HCT116 (cell line): ENCODE measurements around the gene KMT2D. TPM values are rescaled to one million over a fixed set of nuclear protein-coding genes. Genes with fewer than 3 reads are reported as not detected.

Experiments used
- ATAC-seq: fragments of 200-7000 bp; cut with Tn5 transposase; 2 replicates; pipeline ENCODE4 v1.9.1; 2020; ENCODE audit warnings: mild to moderate bottlenecking, moderate library complexity
- BruUV-seq: library from RNA; stranded (reverse); fragments of 400-500 nt; replicated peaks from 2 replicates; lab custom pipeline; 2021; lab: Mats Ljungman, UMichigan
- CTCF ChIA-PET: fragments of 300-600 bp; sonication (Branson Sonifier 250); formaldehyde crosslinking; loops from one replicate; lab custom pipeline; 2021; ENCODE audit warnings: antibody characterized with exemption; lab: Charles Lee
- POLR2A ChIA-PET: fragments of 300-600, 350-600 bp; sonication (Branson Sonifier 250); formaldehyde crosslinking; loops from one replicate; lab custom pipeline; 2021; ENCODE audit warnings: antibody characterized with exemption; lab: Charles Lee
- RAD21 ChIA-PET, 2 experiments: fragments of 300-600 bp; sonication (Branson Sonifier 250); formaldehyde crosslinking; loops; one replicate each; lab custom pipeline; 2023; ENCODE audit warnings: low total read pairs in 2 of 2; ENCODE audit not compliant: uncharacterized antibody in 2 of 2, unreplicated experiment in 2 of 2, low non-redundant PET in 1 of 2; lab: Charles Lee
- DNase-seq: peaks from one replicate; pipeline ENCODE4 v3.0.0-alpha.2; 2010; ENCODE audit warnings: low read depth, low spot score
- H2AFZ ChIP-seq: fragments of 200-600 bp; shearing (Covaris generic), sonication (generic); 2 replicates; pipeline ENCODE4 v1.6.1; 2017; ENCODE audit warnings: low read depth, mixed run types, mixed read lengths, antibody characterized with exemption, low read length; ENCODE audit not compliant: poor library complexity, severe bottlenecking
- H3K27ac ChIP-seq: 2 replicates; pipeline ENCODE4 v1.5.1; 2012; ENCODE audit warnings: low read depth, low read length
- H3K27me3 ChIP-seq: fragments of 200-600 bp; sonication (generic); 2 replicates; pipeline ENCODE4 v1.6.1; 2016; ENCODE audit warnings: mixed run types, low read length, mixed read lengths; ENCODE audit not compliant: insufficient read depth
- H3K36me3 ChIP-seq, 2 experiments: fragments of 200-500 bp in 1 of 2; fragments of 200-600 bp in 1 of 2; sonication (Bioruptor generic) in 1 of 2; sonication (generic) in 1 of 2; 2 replicates each; pipeline versions ENCODE4 v1.5.1 to v1.6.1; 2014 to 2016; ENCODE audit warnings: low read length in 2 of 2, inconsistent platforms in 1 of 2, mixed read lengths in 1 of 2, mixed run types in 1 of 2; ENCODE audit not compliant: insufficient read depth in 2 of 2, control insufficient read depth in 1 of 2
- H3K4me1 ChIP-seq, 2 experiments: fragments of 200-600 bp in 1 of 2; sonication (generic) in 1 of 2; 2 replicates each; pipeline versions ENCODE4 v1.5.1 to v1.6.1; 2012 to 2017; ENCODE audit warnings: low read length in 2 of 2, inconsistent platforms in 1 of 2, mild to moderate bottlenecking in 1 of 2, mixed read lengths in 1 of 2, mixed run types in 1 of 2, moderate library complexity in 1 of 2; ENCODE audit not compliant: insufficient read depth in 2 of 2, control insufficient read depth in 1 of 2
- H3K4me2 ChIP-seq: fragments of 200-600 bp; sonication (generic); 2 replicates; pipeline ENCODE4 v1.6.1; 2017; ENCODE audit warnings: mixed run types, low read length, mixed read lengths
- H3K4me3 ChIP-seq, 2 experiments: fragments of 200-600 bp in 1 of 2; sonication (generic) in 1 of 2; replicated peaks in 1 of 2; 2 replicates each; pipeline ENCODE4 v1.5.1; 2011 to 2016; ENCODE audit warnings: low read length in 2 of 2, control low read depth in 1 of 2, low read depth in 1 of 2, mild to moderate bottlenecking in 1 of 2, mixed read lengths in 1 of 2, mixed run types in 1 of 2
- H3K79me2 ChIP-seq: fragments of 200-600 bp; sonication (generic); 2 replicates; pipeline ENCODE4 v1.6.1; 2017; ENCODE audit warnings: mild to moderate bottlenecking, mixed run types, low read length, moderate library complexity, mixed read lengths; ENCODE audit not compliant: insufficient read depth
- H3K9ac ChIP-seq: fragments of 200-600 bp; sonication (generic); 2 replicates; pipeline ENCODE4 v1.6.1; 2016; ENCODE audit warnings: low read length, mixed read lengths
- H3K9me2 ChIP-seq: fragments of 200-600 bp; sonication (generic), shearing (Covaris generic); 2 replicates; pipeline ENCODE4 v1.6.1; 2017; ENCODE audit warnings: mixed run types, mild to moderate bottlenecking, moderate library complexity; ENCODE audit not compliant: insufficient read depth
- H3K9me3 ChIP-seq, 2 experiments: fragments of 200-500 bp in 1 of 2; fragments of 200-600 bp in 1 of 2; sonication (Bioruptor generic) in 1 of 2; sonication (generic) in 1 of 2; 2 replicates each; pipeline ENCODE4 v1.6.1; 2014 to 2017; ENCODE audit warnings: low read length in 2 of 2, mixed read lengths in 2 of 2, inconsistent platforms in 1 of 2, low read depth in 1 of 2, mild to moderate bottlenecking in 1 of 2, mixed run types in 1 of 2, moderate library complexity in 1 of 2; ENCODE audit not compliant: control insufficient read depth in 1 of 2, insufficient read depth in 1 of 2
- H4K20me1 ChIP-seq: fragments of 200-600 bp; sonication (generic), shearing (Covaris generic); 2 replicates; pipeline ENCODE4 v1.6.1; 2017; ENCODE audit warnings: mixed run types, mild to moderate bottlenecking, moderate library complexity; ENCODE audit not compliant: insufficient read depth
- CBX3 ChIP-seq: IDR thresholded peaks from 2 replicates; pipeline ENCODE4 v1.6.1; 2012; ENCODE audit warnings: low read depth
- ELF1 ChIP-seq: IDR thresholded peaks from 2 replicates; pipeline ENCODE4 v1.6.1; 2012; ENCODE audit warnings: low read depth, borderline replicate concordance
- EZH2 ChIP-seq: fragments of 200-600 bp; sonication (generic); IDR thresholded peaks from 2 replicates; pipeline ENCODE4 v1.6.1; 2017; ENCODE audit warnings: antibody characterized with exemption, mixed run types
- JUND ChIP-seq: IDR thresholded peaks from 2 replicates; pipeline ENCODE4 v1.6.1; 2012
- RAD21 ChIP-seq: IDR thresholded peaks from 2 replicates; pipeline ENCODE4 v1.6.1; 2012; ENCODE audit warnings: low read depth, mild to moderate bottlenecking
- SRF ChIP-seq: IDR thresholded peaks from 2 replicates; pipeline ENCODE4 v1.6.1; 2012; ENCODE audit warnings: low read depth
- TCF7L2 ChIP-seq: IDR thresholded peaks from 2 replicates; pipeline ENCODE4 v1.7.0; 2011; ENCODE audit warnings: borderline replicate concordance, inconsistent platforms; ENCODE audit not compliant: insufficient read depth, insufficient read length; ENCODE audit errors: extremely low read depth
- YY1 ChIP-seq: IDR thresholded peaks from 2 replicates; pipeline ENCODE4 v1.6.1; 2011; ENCODE audit warnings: low read length, low read depth, moderate library complexity, mild to moderate bottlenecking; ENCODE audit not compliant: insufficient replicate concordance; ENCODE audit errors: extremely low read depth
- ZFX ChIP-seq: fragments of 450-650 bp; IDR thresholded peaks from 2 replicates; pipeline ENCODE4 v1.6.1; 2017
- intact Hi-C: fragments of 100-400 bp; cut with micrococcal nuclease; formaldehyde crosslinking; loops from 2 replicates; pipeline ENCODE4 v1.10.0; 2022
- total RNA-seq: library from RNA; stranded (reverse); gene quantifications from one replicate; pipeline ENCODE4 v1.2.1, GENCODE V29; 2021; ENCODE audit not compliant: unreplicated experiment
- TF ChIP-seq, protein P1 (sequence below), 3 experiments: fragments of 200-600 bp in 1 of 3; sonication (generic) in 1 of 3; IDR thresholded peaks in 2 of 3; conservative IDR thresholded peaks in 1 of 3; 2 replicates each; pipeline ENCODE4 v1.5.1; 2012 to 2017; ENCODE audit warnings: low read depth in 2 of 3, low read length in 2 of 3, antibody characterized with exemption in 1 of 3, borderline replicate concordance in 1 of 3, control low read depth in 1 of 3, mild to moderate bottlenecking in 1 of 3, mixed read lengths in 1 of 3, mixed run types in 1 of 3, moderate library complexity in 1 of 3; ENCODE audit not compliant: insufficient read depth in 1 of 3
- TF ChIP-seq, protein P2 (sequence below): IDR thresholded peaks from 2 replicates; pipeline ENCODE4 v1.6.1; 2012
- TF ChIP-seq, protein P3 (sequence below): IDR thresholded peaks from 2 replicates; pipeline ENCODE4 v1.6.1; 2011; ENCODE audit warnings: mild to moderate bottlenecking, low read length, moderate library complexity; ENCODE audit not compliant: insufficient replicate concordance; ENCODE audit errors: extremely low read depth
- TF ChIP-seq, protein P4 (sequence below): IDR thresholded peaks from 2 replicates; pipeline ENCODE4 v1.6.1; 2012; ENCODE audit warnings: low read depth

The KMT2D gene
- total RNA-seq, 1 experiment from 2014 or later = 71.3 TPM

DNA sequence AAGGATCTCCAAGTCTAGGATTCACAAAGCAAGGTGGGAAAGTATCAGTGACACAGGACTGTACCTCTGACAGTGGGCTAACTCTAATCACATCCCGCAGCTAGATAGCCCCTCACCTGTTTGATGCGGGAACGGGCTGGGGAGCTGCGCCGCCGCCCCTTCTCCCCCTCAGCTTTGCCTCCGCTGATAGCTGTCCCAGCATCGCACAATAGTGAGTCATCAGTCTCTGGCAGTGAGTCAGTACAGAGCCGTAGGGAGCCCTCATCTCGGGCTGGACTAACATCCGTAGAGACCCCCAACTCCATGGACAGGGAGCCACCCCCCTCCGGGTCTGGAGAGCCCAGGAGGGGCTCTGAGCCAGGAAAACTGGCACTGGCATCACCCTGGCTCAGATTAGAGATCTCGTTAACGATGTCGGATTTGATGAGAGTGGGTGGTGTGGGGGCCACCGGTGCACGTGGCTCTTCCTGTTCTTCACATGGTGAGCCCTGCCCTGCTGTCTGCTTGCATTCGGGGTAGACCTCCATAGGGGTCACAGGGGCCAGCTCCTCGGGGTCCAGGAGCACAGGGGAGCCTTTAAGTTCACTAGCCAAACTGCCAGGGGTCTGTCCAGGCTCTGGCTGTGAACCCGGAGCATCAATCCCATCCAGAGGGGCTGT lies 10.9 kb downstream of the KMT2D start:
- CTCF ChIA-PET = no interaction called here
- no peak overlapping the region for H3K4me2 ChIP-seq
- DNase-seq = no peak
- no peaks in the 10 kb centered on the region for H3K9me3 ChIP-seq
- POLR2A ChIA-PET = no interaction called here
- peaks cover 41% of the 10 kb centered on the region for H3K79me2 ChIP-seq
- H3K27me3 ChIP-seq = no peaks in the 10 kb centered on the region
- H3K4me1 ChIP-seq = peaks cover 0 to 4% of the 10 kb centered on the region in 2 experiments; a peak in 1 of 4 replicates
- no peak overlapping the region for H3K4me3 ChIP-seq
- no peak for ATAC-seq
- no peaks in the 10 kb centered on the region for H4K20me1 ChIP-seq
- intact Hi-C loops = no loop called here
- H3K36me3 ChIP-seq = peaks cover 64 to 74% of the 10 kb centered on the region in 2 experiments
- BruUV-seq = no TSS peak
- H3K27ac ChIP-seq = no peak overlapping the region
- RAD21 ChIA-PET = no interaction called here
- TF ChIP-seq EZH2 (no peak), TCF7L2 (no peak), ZFX (no peak), CBX3 (no peak), JUND (no peak), RAD21 (no peak), ELF1 (no peak), SRF (no peak), YY1 (no peak)
- TF ChIP-seq, protein P1, sequence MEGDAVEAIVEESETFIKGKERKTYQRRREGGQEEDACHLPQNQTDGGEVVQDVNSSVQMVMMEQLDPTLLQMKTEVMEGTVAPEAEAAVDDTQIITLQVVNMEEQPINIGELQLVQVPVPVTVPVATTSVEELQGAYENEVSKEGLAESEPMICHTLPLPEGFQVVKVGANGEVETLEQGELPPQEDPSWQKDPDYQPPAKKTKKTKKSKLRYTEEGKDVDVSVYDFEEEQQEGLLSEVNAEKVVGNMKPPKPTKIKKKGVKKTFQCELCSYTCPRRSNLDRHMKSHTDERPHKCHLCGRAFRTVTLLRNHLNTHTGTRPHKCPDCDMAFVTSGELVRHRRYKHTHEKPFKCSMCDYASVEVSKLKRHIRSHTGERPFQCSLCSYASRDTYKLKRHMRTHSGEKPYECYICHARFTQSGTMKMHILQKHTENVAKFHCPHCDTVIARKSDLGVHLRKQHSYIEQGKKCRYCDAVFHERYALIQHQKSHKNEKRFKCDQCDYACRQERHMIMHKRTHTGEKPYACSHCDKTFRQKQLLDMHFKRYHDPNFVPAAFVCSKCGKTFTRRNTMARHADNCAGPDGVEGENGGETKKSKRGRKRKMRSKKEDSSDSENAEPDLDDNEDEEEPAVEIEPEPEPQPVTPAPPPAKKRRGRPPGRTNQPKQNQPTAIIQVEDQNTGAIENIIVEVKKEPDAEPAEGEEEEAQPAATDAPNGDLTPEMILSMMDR (IDR thresholded peaks at IDR 0.05 in 2 of 3, conservative IDR thresholded peaks at IDR 0.05 in 1 of 3; ENCODE audit: borderline replicate concordance in 1 of 3, insufficient read depth in 1 of 3, low read depth in 2 of 3, low read length in 2 of 3) = no peak
- TF ChIP-seq, protein P2, sequence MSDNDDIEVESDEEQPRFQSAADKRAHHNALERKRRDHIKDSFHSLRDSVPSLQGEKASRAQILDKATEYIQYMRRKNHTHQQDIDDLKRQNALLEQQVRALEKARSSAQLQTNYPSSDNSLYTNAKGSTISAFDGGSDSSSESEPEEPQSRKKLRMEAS = no peak
- TF ChIP-seq, protein P3, sequence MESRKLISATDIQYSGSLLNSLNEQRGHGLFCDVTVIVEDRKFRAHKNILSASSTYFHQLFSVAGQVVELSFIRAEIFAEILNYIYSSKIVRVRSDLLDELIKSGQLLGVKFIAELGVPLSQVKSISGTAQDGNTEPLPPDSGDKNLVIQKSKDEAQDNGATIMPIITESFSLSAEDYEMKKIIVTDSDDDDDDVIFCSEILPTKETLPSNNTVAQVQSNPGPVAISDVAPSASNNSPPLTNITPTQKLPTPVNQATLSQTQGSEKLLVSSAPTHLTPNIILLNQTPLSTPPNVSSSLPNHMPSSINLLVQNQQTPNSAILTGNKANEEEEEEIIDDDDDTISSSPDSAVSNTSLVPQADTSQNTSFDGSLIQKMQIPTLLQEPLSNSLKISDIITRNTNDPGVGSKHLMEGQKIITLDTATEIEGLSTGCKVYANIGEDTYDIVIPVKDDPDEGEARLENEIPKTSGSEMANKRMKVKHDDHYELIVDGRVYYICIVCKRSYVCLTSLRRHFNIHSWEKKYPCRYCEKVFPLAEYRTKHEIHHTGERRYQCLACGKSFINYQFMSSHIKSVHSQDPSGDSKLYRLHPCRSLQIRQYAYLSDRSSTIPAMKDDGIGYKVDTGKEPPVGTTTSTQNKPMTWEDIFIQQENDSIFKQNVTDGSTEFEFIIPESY = no peak
- TF ChIP-seq, protein P4, sequence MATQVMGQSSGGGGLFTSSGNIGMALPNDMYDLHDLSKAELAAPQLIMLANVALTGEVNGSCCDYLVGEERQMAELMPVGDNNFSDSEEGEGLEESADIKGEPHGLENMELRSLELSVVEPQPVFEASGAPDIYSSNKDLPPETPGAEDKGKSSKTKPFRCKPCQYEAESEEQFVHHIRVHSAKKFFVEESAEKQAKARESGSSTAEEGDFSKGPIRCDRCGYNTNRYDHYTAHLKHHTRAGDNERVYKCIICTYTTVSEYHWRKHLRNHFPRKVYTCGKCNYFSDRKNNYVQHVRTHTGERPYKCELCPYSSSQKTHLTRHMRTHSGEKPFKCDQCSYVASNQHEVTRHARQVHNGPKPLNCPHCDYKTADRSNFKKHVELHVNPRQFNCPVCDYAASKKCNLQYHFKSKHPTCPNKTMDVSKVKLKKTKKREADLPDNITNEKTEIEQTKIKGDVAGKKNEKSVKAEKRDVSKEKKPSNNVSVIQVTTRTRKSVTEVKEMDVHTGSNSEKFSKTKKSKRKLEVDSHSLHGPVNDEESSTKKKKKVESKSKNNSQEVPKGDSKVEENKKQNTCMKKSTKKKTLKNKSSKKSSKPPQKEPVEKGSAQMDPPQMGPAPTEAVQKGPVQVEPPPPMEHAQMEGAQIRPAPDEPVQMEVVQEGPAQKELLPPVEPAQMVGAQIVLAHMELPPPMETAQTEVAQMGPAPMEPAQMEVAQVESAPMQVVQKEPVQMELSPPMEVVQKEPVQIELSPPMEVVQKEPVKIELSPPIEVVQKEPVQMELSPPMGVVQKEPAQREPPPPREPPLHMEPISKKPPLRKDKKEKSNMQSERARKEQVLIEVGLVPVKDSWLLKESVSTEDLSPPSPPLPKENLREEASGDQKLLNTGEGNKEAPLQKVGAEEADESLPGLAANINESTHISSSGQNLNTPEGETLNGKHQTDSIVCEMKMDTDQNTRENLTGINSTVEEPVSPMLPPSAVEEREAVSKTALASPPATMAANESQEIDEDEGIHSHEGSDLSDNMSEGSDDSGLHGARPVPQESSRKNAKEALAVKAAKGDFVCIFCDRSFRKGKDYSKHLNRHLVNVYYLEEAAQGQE = no peak
- no peak overlapping the region for H2AFZ ChIP-seq
- no peaks in the 10 kb centered on the region for H3K9me2 ChIP-seq
- no peak overlapping the region for H3K9ac ChIP-seq
